Measurements from ENCODE around the gene CTNNAL1. TPM values are rescaled to one million over a fixed set of nuclear protein-coding genes. Genes with fewer than 3 reads are reported as not detected.

The CTNNAL1 gene
- total and polyA plus RNA-seq, 8 donors, result 15.6 to 87.0 (median 53.7) TPM

DNA sequence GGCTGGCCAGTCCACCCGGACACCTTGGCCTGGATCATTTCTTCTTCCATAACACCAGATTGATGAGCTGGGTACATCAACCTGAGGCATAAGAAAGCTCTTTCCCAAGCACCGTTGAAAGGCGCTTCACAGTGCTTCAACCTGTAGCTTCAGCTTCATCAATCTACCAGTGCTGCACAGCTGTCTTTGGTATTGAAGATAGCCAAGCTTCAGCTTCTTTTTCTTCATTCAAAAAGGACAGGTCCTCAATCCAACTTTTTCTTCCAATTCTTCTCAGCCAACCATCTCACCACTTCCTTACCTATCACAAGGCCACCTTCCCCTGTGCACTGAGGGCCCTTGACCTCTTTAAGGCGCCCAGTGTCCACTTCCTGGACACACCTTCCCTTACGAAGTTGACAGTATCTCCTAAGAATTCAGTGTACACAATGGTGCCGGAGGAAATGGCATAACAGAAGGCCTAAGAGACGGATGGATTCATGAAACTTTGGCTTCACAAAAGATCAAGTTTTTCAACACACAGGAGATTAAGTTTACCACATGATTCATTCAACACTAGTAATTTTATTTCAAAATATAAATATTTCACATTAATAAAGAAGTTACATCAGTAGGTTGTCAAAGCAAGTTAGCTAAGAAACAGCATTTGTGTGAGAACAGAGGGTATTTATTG is 1.4 kb upstream of the CTNNAL1 start:
- Histone ChIP-seq H3K4me1 (peaks cover 26 to 55% (median 41%) of the 10 kb centered on the region in 4 donors), H3K36me3 (peaks cover 4 to 14% (median 8%) of the 10 kb centered on the region in 4 donors), H3K27me3 (no peaks in the 10 kb centered on the region), H3K4me3 (no peak overlapping the region), H3K9me3 (no peaks in the 10 kb centered on the region), H3K27ac (peak overlapping the region; percentile 18 to 98 (median 96))
- TF ChIP-seq EP300 (IDR thresholded peaks at IDR 0.05) (no peak), POLR2AphosphoS5 (IDR thresholded peaks at IDR 0.05) (no peak), POLR2A (IDR thresholded peaks at IDR 0.05) (no peak)
- TF ChIP-seq, protein P1, sequence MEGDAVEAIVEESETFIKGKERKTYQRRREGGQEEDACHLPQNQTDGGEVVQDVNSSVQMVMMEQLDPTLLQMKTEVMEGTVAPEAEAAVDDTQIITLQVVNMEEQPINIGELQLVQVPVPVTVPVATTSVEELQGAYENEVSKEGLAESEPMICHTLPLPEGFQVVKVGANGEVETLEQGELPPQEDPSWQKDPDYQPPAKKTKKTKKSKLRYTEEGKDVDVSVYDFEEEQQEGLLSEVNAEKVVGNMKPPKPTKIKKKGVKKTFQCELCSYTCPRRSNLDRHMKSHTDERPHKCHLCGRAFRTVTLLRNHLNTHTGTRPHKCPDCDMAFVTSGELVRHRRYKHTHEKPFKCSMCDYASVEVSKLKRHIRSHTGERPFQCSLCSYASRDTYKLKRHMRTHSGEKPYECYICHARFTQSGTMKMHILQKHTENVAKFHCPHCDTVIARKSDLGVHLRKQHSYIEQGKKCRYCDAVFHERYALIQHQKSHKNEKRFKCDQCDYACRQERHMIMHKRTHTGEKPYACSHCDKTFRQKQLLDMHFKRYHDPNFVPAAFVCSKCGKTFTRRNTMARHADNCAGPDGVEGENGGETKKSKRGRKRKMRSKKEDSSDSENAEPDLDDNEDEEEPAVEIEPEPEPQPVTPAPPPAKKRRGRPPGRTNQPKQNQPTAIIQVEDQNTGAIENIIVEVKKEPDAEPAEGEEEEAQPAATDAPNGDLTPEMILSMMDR (IDR thresholded peaks at IDR 0.05), result no peak
- DNase-seq, result peak in 1 of 2 donors; percentile 31
- intact Hi-C loops (cut with DNase I; ENCODE audit: low total_unique reads), result no loop called here
- 68 to 77% (median 73%) methylated on average over 7 of the region's 7 CpGs for WGBS, 5 donors

- peak in 1 of 2 donors; percentile 68 for DNase-seq
- H3K4me1 ChIP-seq, result peaks cover 26 to 56% (median 42%) of the 10 kb centered on the region in 4 donors
- no peaks in the 10 kb centered on the region for H3K27me3 ChIP-seq
- peak overlapping the region; percentile 82 to 95 (median 88) for H3K4me3 ChIP-seq
- intact Hi-C loops (cut with DNase I; ENCODE audit: low total_unique reads), result no loop called here
- H3K9me3 ChIP-seq, result no peaks in the 10 kb centered on the region
- WGBS, 5 donors, result 17 to 29% (median 20%) methylated on average over 13 to 19 of the region's 19 CpGs
- no peak for TF ChIP-seq EP300 (IDR thresholded peaks at IDR 0.05)
- TF ChIP-seq, protein P1 (IDR thresholded peaks at IDR 0.05), result no peak
- TF ChIP-seq POLR2A (IDR thresholded peaks at IDR 0.05), result no peak
- no peak for TF ChIP-seq POLR2AphosphoS5 (IDR thresholded peaks at IDR 0.05)
- H3K27ac ChIP-seq, result peak overlapping the region; percentile 69 to 98 (median 96)
- peaks cover 0 to 7% (median under 1%) of the 10 kb centered on the region in 4 donors for H3K36me3 ChIP-seq
Measured at GRCh38 chr9:109013679-109014607, 644 bp upstream of the CTNNAL1 start.

DNA sequence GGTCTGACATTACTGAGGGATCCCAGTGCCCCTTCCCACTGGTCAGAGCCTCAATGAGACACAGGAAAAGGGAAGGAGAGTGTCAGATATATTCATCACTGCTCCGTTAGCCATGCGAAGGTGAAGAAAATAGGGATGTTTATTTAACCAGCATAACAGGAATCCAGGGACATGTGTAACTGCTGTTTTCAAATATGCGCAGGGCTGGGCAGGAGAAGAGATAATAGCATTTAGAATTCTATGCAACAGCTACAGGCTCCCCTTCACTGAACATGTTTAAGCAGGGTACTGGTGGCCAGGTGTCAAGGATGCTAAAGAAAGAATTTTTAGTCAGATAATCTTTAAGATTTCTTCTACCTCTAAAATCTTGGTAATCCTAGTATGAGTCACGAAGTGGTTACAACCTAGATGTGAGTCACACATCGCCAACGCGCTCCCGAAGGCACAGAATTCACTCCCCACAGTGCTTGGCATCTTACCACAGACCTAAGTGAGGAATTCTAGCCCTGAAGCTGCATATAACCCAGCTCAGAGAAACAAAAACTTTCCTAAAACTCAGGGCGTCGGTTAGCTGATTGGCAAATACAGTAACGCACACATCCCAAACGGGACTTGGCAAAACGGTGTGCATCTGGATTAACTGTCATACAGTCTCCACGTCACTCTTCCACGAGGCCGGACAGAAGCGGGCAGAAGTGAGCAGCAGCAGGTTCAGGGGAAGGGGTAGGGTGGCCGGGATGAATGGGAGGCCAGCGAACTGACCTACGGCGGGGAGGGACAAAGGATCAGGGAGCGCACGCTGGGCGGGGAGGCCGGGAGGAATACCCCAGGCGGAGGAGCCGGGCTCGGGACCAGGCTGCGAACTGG is 1.1 kb downstream of the CTNNAL1 start:
- peak overlapping the region; percentile 82 to 95 (median 88) for H3K4me3 ChIP-seq
- 2 to 3% (median 2%) methylated on average over 28 to 29 of the region's 29 CpGs for WGBS, 5 donors
- peaks cover 25 to 55% (median 38%) of the 10 kb centered on the region in 4 donors for H3K4me1 ChIP-seq
- H3K9me3 ChIP-seq, result no peaks in the 10 kb centered on the region
- no peaks in the 10 kb centered on the region for H3K27me3 ChIP-seq
- DNase-seq, result peak; percentile 57 to 83
- peak; percentile 51 to 73 (median 53) for TF ChIP-seq POLR2AphosphoS5 (IDR thresholded peaks at IDR 0.05)
- no peak for TF ChIP-seq EP300 (IDR thresholded peaks at IDR 0.05)
- TF ChIP-seq POLR2A (IDR thresholded peaks at IDR 0.05), result no peak
- TF ChIP-seq, protein P1 (IDR thresholded peaks at IDR 0.05), result no peak
- H3K36me3 ChIP-seq, result no peaks in the 10 kb centered on the region
- intact Hi-C loops (cut with DNase I; ENCODE audit: low total_unique reads), result no loop called here
- H3K27ac ChIP-seq, result peak overlapping the region; percentile 93 to 98 (median 96)

All from stomach (tissue), 9 donors.